Upper lobe of right lung (tissue), 1 donor: ENCODE data around the gene CDX1. TPM values are rescaled to one million over a fixed set of nuclear protein-coding genes. Genes with fewer than 3 reads are reported as not detected.
A peak's percentile ranks its signal among the peaks of the same experiment; 100 is the strongest.

ENCODE experiments used
- ATAC-seq: fragments of 200-7000 bp; cut with Tn5 transposase; one replicate; pipeline ENCODE4 v1.9.1; 2020; ENCODE audit warnings: mild to moderate bottlenecking, moderate library complexity
- DNase-seq: peaks from one replicate; pipeline ENCODE4 v3.0.0-alpha.2; 2020
- H3K27ac ChIP-seq: fragments of 200-600 bp; one replicate; pipeline ENCODE4 v1.8.0; 2022
- H3K27me3 ChIP-seq: fragments of 200-600 bp; one replicate; pipeline ENCODE4 v1.8.0; 2022; ENCODE audit warnings: mild to moderate bottlenecking
- H3K36me3 ChIP-seq: fragments of 200-600 bp; one replicate; pipeline ENCODE4 v1.8.0; 2022
- H3K4me1 ChIP-seq: fragments of 200-600 bp; one replicate; pipeline ENCODE4 v1.8.0; 2022
- H3K4me3 ChIP-seq: fragments of 200-600 bp; one replicate; pipeline ENCODE4 v1.8.0; 2022; ENCODE audit warnings: mild to moderate bottlenecking
- H3K9me3 ChIP-seq: fragments of 200-600 bp; one replicate; pipeline ENCODE4 v1.8.0; 2022
- intact Hi-C: fragments of 100-400 bp; cut with DNase I; formaldehyde crosslinking; loops from one replicate; pipeline ENCODE4 v1.11.0; 2022
- total RNA-seq: library from RNA; stranded (reverse); fragmentation: NEBNext Ultra II Directional; extraction: Animal tissue kit (Norgen Biotek cat#: 25700); gene quantifications from one replicate; pipeline ENCODE4 v1.2.1, GENCODE V29; 2021
- TF ChIP-seq, protein P1 (sequence below): fragments of 200-600 bp; IDR thresholded peaks from one replicate; pipeline ENCODE4 v1.8.0; 2022; ENCODE audit warnings: antibody characterized with exemption
- donor health status: DM: no; HTN: yes; CAD: no; lungs with severe emphysema.

Gene CDX1
- total RNA-seq, 1 donor from 2014 or later: not detected

DNA sequence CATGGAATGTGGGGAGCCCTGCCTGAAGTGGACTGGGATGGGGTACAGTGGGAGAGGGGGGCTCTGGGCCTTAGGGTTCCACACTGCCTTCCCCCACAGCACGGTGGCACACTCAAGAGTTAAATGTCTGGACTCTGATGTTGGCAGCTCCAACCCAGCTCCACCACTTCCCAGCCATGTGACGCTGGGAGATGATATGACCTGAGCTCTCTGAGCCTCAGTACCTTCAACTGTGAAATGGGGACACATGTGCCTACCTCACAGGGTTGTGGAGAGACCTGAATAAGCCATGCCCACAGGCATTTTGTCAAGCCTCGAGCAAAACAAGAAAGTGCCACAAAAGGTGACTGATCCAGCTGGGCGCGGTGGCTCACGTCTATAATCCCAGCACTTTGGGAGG, 7.5 kb upstream of the CDX1 start:
- Histone ChIP-seq H3K9me3 (no peaks in the 10 kb centered on the region), H3K4me1 (no peaks in the 10 kb centered on the region), H3K36me3 (no peaks in the 10 kb centered on the region), H3K4me3 (no peak overlapping the region), H3K27ac (peak overlapping the region; percentile 68), H3K27me3 (peaks cover 1% of the 10 kb centered on the region)
- intact Hi-C loops: no loop called here
- no peak for ATAC-seq
- TF ChIP-seq, protein P1, sequence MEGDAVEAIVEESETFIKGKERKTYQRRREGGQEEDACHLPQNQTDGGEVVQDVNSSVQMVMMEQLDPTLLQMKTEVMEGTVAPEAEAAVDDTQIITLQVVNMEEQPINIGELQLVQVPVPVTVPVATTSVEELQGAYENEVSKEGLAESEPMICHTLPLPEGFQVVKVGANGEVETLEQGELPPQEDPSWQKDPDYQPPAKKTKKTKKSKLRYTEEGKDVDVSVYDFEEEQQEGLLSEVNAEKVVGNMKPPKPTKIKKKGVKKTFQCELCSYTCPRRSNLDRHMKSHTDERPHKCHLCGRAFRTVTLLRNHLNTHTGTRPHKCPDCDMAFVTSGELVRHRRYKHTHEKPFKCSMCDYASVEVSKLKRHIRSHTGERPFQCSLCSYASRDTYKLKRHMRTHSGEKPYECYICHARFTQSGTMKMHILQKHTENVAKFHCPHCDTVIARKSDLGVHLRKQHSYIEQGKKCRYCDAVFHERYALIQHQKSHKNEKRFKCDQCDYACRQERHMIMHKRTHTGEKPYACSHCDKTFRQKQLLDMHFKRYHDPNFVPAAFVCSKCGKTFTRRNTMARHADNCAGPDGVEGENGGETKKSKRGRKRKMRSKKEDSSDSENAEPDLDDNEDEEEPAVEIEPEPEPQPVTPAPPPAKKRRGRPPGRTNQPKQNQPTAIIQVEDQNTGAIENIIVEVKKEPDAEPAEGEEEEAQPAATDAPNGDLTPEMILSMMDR: no peak
- no peak for DNase-seq

DNA sequence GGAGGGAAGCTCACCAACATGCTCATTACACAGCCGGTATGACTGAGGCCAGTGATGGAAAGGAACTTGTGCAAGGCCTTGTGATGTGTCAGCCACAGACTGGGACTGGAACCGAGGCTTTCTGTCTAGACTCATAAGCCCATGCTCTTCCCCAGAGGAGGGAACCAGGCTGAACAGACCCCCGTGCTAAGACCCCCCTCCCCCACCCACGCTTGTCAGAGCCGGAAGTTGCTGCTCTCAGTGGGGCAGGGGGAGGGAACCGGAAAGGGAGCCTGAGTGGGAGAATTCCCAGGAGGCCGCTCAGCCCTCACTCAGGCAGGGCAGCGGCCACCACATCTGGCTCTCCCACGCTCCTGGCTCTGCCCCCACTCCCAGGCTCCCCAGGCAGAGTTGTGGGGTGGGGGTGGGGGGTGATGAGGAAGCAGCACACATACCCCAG, 6.8 kb upstream of the CDX1 start:
- H3K4me1 ChIP-seq: peaks cover 2% of the 10 kb centered on the region
- H3K4me3 ChIP-seq: no peak overlapping the region
- peak overlapping the region; percentile 63 for H3K27ac ChIP-seq
- intact Hi-C loops: no loop called here
- DNase-seq (no peak), ATAC-seq (no peak)
- TF ChIP-seq, protein P1: no peak
- no peaks in the 10 kb centered on the region for H3K27me3 ChIP-seq
- H3K36me3 ChIP-seq: no peaks in the 10 kb centered on the region
- no peaks in the 10 kb centered on the region for H3K9me3 ChIP-seq

DNA sequence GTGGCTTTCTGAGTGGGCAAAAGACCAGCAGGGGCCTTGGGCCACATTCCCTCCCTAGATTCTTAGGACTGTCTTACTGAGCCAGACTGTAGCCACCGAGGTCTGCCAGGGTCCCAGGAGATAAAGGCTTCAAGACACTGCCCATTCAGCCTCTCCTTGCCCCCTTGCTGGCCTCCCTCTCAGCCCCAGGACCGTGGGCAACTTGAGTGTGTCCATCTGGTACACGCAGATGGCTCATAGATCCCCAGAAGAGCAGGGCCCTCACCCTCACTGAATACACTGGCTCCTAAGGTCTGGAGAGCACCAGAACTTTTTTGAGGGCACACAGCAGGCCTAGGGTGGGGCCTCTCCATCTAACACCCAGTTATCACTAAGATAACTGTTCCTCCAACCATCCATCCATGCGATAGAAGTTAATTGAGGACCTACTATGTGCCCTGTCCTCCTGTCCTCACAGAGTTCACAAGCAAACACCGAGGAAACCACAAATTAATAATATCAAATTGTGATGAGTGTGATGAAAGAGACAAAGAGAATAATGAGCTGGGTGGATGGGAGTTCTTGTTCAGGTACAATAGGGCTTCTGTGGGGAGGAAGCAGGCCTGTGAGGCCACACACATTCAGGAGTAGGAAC, 6.0 kb upstream of the CDX1 start:
- TF ChIP-seq, protein P1: no peak
- H3K4me1 ChIP-seq: peaks cover 2% of the 10 kb centered on the region
- intact Hi-C loops: no loop called here

DNA sequence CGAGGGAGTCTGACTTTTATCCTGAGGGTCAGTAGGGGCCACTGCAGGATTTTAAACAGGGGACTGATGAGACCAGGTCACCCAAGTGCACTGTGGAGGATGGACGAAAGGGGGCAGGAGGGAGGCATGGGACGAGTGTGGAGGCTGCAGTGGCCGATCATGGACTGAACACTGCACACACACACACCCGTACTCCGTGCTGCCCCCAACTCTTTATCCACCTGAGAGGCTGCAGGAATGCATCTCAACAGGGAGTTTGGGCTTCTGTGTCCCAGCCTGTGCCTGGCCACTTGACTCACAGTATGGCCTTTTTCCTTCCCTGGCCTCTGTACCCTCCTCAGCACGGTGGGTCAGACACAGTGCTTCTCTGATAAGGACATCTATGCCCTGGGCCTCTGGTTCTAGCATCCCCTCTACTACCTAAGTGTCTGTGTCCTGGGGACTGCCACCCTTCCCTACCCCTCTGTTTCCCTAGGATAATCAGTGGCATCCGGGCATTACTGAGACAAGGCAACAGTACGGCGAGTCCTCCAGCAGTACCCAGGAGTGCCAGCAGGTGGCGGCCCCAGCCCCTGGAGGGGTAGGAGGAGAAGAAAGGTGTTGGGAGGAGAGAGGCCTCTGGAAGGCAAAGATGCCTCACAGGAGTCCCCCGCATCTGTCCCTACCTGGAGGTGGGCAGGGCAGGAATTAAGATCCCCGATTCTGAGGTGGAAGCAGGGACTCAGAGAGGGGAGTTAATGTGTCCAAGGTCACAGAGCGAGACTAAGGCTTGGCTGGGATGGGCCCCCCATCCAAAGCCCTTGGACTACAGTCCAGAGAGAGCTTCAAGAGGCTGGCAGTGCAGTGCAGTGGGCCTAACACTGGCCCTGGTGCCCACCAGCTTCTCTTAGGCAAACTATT, 5.1 kb upstream of the CDX1 start:
- intact Hi-C loops: no loop called here
- peak overlapping the region; percentile 63 for H3K27ac ChIP-seq
- no peaks in the 10 kb centered on the region for H3K36me3 ChIP-seq
- H3K4me3 ChIP-seq: no peak overlapping the region
- DNase-seq (peak; percentile 89), ATAC-seq (peak; percentile 86)
- H3K4me1 ChIP-seq: peaks cover 2% of the 10 kb centered on the region
- H3K27me3 ChIP-seq: no peaks in the 10 kb centered on the region
- no peaks in the 10 kb centered on the region for H3K9me3 ChIP-seq
- TF ChIP-seq, protein P1: peak; percentile 90

More for the DNA sequence above, 6.0 kb upstream of the CDX1 start:
- ATAC-seq (no peak), DNase-seq (no peak)
- no peaks in the 10 kb centered on the region for H3K36me3 ChIP-seq
- peak overlapping the region; percentile 63 for H3K27ac ChIP-seq
- H3K4me3 ChIP-seq: no peak overlapping the region
- no peaks in the 10 kb centered on the region for H3K27me3 ChIP-seq
- no peaks in the 10 kb centered on the region for H3K9me3 ChIP-seq

DNA sequence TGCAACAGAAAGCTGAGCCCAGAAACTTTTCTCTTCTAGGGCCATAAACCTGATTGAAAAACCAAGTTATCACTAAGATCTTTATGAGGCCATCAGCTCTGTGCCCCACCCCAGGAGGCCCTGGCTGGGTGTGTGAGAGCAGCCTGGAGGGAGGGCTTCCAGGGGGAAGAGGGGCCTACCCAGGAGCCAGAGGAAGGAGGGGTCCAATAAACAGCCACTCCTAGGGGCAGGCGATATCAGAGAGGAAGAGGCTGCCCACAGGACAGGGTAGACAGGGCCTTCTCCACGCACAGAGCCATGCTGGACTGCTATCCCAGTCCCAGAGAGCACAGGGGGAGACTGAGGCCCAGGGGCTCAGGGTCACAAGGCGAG, 4.5 kb upstream of the CDX1 start:
- no peaks in the 10 kb centered on the region for H3K36me3 ChIP-seq
- ATAC-seq: no peak
- H3K9me3 ChIP-seq: no peaks in the 10 kb centered on the region
- DNase-seq: no peak
- peaks cover 6% of the 10 kb centered on the region for H3K27me3 ChIP-seq
- TF ChIP-seq, protein P1: no peak
- intact Hi-C loops: no loop called here
- no peak overlapping the region for H3K4me3 ChIP-seq
- H3K27ac ChIP-seq: peak overlapping the region; percentile 17
- peaks cover 2% of the 10 kb centered on the region for H3K4me1 ChIP-seq
